SK-N-SH (cell line): ENCODE results near the gene ACRBP.

ENCODE experiments used
- ELF1 ChIP-seq: IDR thresholded peaks from 2 replicates; pipeline ENCODE4 v1.4.0; 2012
- EP300 ChIP-seq, 2 experiments: IDR thresholded peaks; 2 replicates each; pipeline versions ENCODE4 v1.4.0 to v1.6.1; 2012; ENCODE audit warnings: borderline replicate concordance in 1 of 2, low read depth in 1 of 2, low read length in 1 of 2
- NFIC ChIP-seq: IDR thresholded peaks from 2 replicates; pipeline ENCODE4 v1.4.0; 2012; ENCODE audit warnings: borderline replicate concordance
- POLR2AphosphoS5 ChIP-seq: IDR thresholded peaks from 2 replicates; pipeline ENCODE4 v1.6.1; 2012; ENCODE audit warnings: low read depth, low read length
- RAD21 ChIP-seq: IDR thresholded peaks from 2 replicates; pipeline ENCODE4 v1.6.1; 2012; ENCODE audit warnings: mild to moderate bottlenecking, low read length
- SIN3A ChIP-seq: IDR thresholded peaks from 2 replicates; pipeline ENCODE4 v1.6.1; 2012; ENCODE audit warnings: low read depth, mild to moderate bottlenecking, low read length, moderate library complexity, borderline replicate concordance
- SMC3 ChIP-seq: IDR thresholded peaks from 2 replicates; pipeline ENCODE4 v1.6.1; 2012; ENCODE audit warnings: low read depth, low read length, improper control_type of control experiment
- TF ChIP-seq, protein P1 (sequence below): fragments of 200-600 bp; sonication (generic); IDR thresholded peaks from 2 replicates; pipeline ENCODE4 v1.6.1; 2017; ENCODE audit warnings: antibody characterized with exemption, mild to moderate bottlenecking, moderate library complexity
- TF ChIP-seq, protein P2 (sequence below): IDR thresholded peaks from 2 replicates; pipeline ENCODE4 v1.6.1; 2012; ENCODE audit warnings: mild to moderate bottlenecking, low read depth, low read length, moderate library complexity
- TF ChIP-seq, protein P3 (sequence below): fragments of 150-350 bp; IDR thresholded peaks from 2 replicates; pipeline ENCODE4 v1.6.1; 2017; ENCODE audit warnings: antibody characterized with exemption, low read length, low read depth, borderline replicate concordance

DNA sequence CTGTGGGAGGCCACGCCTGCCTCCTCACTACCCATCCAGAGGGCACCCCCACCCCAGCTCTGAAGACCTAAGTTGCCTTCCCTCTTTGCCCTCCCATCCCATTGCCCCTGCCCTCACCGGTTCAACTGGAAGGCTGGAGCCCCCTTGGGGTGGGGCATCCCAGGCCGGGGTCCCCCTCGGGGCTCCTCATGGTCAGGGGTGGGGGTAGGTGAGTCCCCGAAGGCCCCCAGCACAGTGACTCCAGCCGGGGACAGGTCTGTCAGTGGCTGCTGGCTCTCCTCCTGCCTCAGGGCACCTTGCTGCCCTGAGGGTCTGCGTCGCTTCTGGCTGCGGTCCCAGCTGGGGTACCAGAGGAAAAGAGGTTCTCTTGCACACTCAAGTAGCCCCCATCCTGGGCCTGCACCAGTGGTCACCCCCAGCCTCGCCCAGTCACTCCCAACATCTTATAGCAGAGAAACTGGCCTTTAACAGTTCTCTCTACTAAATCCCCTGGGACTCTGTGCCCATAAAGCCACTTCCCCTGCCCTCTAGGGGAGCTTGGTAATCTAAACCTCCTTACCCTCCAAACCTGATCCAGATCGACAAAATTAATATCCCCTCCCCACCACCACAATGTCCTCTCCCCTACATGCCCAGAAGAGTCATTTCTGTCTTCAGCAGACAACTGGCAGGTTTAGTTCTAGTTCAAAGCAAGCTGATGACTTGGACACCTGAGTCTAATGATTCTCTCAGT is 48.2 kb upstream of the ACRBP start:
- TF ChIP-seq ELF1 (no peak), POLR2AphosphoS5 (0 out of 2 replicates have a peak, but pooled peaks have one; percentile 26), NFIC (no peak), EP300 (IDR thresholded peaks at IDR 0.05; ENCODE audit: borderline replicate concordance in 1 of 2, low read depth in 1 of 2, low read length in 1 of 2) (no peak), SMC3 (no peak), SIN3A (no peak), RAD21 (no peak)
- TF ChIP-seq, protein P1, sequence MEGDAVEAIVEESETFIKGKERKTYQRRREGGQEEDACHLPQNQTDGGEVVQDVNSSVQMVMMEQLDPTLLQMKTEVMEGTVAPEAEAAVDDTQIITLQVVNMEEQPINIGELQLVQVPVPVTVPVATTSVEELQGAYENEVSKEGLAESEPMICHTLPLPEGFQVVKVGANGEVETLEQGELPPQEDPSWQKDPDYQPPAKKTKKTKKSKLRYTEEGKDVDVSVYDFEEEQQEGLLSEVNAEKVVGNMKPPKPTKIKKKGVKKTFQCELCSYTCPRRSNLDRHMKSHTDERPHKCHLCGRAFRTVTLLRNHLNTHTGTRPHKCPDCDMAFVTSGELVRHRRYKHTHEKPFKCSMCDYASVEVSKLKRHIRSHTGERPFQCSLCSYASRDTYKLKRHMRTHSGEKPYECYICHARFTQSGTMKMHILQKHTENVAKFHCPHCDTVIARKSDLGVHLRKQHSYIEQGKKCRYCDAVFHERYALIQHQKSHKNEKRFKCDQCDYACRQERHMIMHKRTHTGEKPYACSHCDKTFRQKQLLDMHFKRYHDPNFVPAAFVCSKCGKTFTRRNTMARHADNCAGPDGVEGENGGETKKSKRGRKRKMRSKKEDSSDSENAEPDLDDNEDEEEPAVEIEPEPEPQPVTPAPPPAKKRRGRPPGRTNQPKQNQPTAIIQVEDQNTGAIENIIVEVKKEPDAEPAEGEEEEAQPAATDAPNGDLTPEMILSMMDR = no peak
- TF ChIP-seq, protein P2, sequence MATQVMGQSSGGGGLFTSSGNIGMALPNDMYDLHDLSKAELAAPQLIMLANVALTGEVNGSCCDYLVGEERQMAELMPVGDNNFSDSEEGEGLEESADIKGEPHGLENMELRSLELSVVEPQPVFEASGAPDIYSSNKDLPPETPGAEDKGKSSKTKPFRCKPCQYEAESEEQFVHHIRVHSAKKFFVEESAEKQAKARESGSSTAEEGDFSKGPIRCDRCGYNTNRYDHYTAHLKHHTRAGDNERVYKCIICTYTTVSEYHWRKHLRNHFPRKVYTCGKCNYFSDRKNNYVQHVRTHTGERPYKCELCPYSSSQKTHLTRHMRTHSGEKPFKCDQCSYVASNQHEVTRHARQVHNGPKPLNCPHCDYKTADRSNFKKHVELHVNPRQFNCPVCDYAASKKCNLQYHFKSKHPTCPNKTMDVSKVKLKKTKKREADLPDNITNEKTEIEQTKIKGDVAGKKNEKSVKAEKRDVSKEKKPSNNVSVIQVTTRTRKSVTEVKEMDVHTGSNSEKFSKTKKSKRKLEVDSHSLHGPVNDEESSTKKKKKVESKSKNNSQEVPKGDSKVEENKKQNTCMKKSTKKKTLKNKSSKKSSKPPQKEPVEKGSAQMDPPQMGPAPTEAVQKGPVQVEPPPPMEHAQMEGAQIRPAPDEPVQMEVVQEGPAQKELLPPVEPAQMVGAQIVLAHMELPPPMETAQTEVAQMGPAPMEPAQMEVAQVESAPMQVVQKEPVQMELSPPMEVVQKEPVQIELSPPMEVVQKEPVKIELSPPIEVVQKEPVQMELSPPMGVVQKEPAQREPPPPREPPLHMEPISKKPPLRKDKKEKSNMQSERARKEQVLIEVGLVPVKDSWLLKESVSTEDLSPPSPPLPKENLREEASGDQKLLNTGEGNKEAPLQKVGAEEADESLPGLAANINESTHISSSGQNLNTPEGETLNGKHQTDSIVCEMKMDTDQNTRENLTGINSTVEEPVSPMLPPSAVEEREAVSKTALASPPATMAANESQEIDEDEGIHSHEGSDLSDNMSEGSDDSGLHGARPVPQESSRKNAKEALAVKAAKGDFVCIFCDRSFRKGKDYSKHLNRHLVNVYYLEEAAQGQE = no peak
- TF ChIP-seq, protein P3, sequence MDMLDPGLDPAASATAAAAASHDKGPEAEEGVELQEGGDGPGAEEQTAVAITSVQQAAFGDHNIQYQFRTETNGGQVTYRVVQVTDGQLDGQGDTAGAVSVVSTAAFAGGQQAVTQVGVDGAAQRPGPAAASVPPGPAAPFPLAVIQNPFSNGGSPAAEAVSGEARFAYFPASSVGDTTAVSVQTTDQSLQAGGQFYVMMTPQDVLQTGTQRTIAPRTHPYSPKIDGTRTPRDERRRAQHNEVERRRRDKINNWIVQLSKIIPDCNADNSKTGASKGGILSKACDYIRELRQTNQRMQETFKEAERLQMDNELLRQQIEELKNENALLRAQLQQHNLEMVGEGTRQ = no peak
